Right ventricle myocardium inferior (tissue), 1 donor: Measurements from ENCODE around the gene SLCO3A1. TPM values are rescaled to one million over a fixed set of nuclear protein-coding genes. Genes with fewer than 3 reads are reported as not detected.
A peak's percentile ranks its signal among the peaks of the same experiment; 100 is the strongest.

Experiments used
- ATAC-seq: fragments of 200-7000 bp; cut with Tn5 transposase; one replicate; pipeline ENCODE4 v1.9.1; 2020; ENCODE audit warnings: mild to moderate bottlenecking, moderate library complexity
- DNase-seq: peaks from one replicate; pipeline ENCODE4 v3.0.0; 2021; ENCODE audit errors: missing footprints
- intact Hi-C: fragments of 100-400 bp; cut with DNase I; formaldehyde crosslinking; loops from one replicate; pipeline ENCODE4 v1.11.0; 2022
- total RNA-seq: library from RNA; stranded (reverse); fragmentation: NEBNext Ultra II Directional; extraction: Animal tissue kit (Norgen Biotek cat#: 25700); gene quantifications from one replicate; pipeline ENCODE4 v1.2.1, GENCODE V29; 2021
- donor health status: DM: no; HTN: yes; CAD: no; lungs with severe emphysema.

Gene SLCO3A1
- total RNA-seq, 1 donor from 2014 or later, result 45.9 TPM

- intact Hi-C loops, result loop anchor here (2.0 kb wide), 1 partner anchor 19 kb away; no protein-coding TSS in a partner anchor
- ATAC-seq (peak; percentile 32), DNase-seq (no peak)
Measured at GRCh38 chr15:92029767-92030166, 176.3 kb downstream of the SLCO3A1 start.

GRCh38 chr15:92033314-92033713, 179.8 kb downstream of the SLCO3A1 start:
- intact Hi-C loops, result no loop called here
- no peak for ATAC-seq
- no peak for DNase-seq

- DNase-seq, result no peak
- peak; percentile 34 for ATAC-seq
- intact Hi-C loops, result no loop called here
Measured at GRCh38 chr15:92033723-92034122, 180.2 kb downstream of the SLCO3A1 start.

GRCh38 chr15:92034227-92034626, 180.7 kb downstream of the SLCO3A1 start:
- intact Hi-C loops, result no loop called here
- no peak for ATAC-seq
- no peak for DNase-seq

GRCh38 chr15:92035551-92035950, 182.0 kb downstream of the SLCO3A1 start:
- DNase-seq (no peak), ATAC-seq (no peak)
- intact Hi-C loops, result no loop called here

GRCh38 chr15:92035961-92036360, 182.5 kb downstream of the SLCO3A1 start:
- intact Hi-C loops, result no loop called here
- ATAC-seq (no peak), DNase-seq (no peak)

- ATAC-seq (no peak), DNase-seq (no peak)
- intact Hi-C loops, result no loop called here
Measured at GRCh38 chr15:92037491-92037890, 184.0 kb downstream of the SLCO3A1 start.

GRCh38 chr15:92040350-92040749, 186.8 kb downstream of the SLCO3A1 start:
- no peak for DNase-seq
- intact Hi-C loops, result no loop called here
- no peak for ATAC-seq

- DNase-seq (no peak), ATAC-seq (no peak)
- intact Hi-C loops, result no loop called here
Measured at GRCh38 chr15:92041371-92041770, 187.9 kb downstream of the SLCO3A1 start.

GRCh38 chr15:92043283-92043682, 189.8 kb downstream of the SLCO3A1 start:
- DNase-seq (no peak), ATAC-seq (no peak)
- intact Hi-C loops, result no loop called here

GRCh38 chr15:92044203-92044909, 190.8 kb downstream of the SLCO3A1 start:
- ATAC-seq (no peak), DNase-seq (no peak)
- intact Hi-C loops, result no loop called here

- ATAC-seq, result no peak
- intact Hi-C loops, result loop anchor here (2.0 kb wide), 1 partner anchor 19 kb away; no protein-coding TSS in a partner anchor
- DNase-seq, result no peak
Measured at GRCh38 chr15:92047900-92048299, 194.4 kb downstream of the SLCO3A1 start.

- ATAC-seq (no peak), DNase-seq (no peak)
Measured at GRCh38 chr15:92048739-92049138, 195.2 kb downstream of the SLCO3A1 start.

GRCh38 chr15:92049290-92049989, 195.9 kb downstream of the SLCO3A1 start:
- DNase-seq (no peak), ATAC-seq (no peak)
- intact Hi-C loops, result loop anchor here (2.0 kb wide), 1 partner anchor 21 kb away; no protein-coding TSS in a partner anchor

More at GRCh38 chr15:92048739-92049138, 195.2 kb downstream of the SLCO3A1 start:
- intact Hi-C loops, result loop anchor here (2.0 kb wide), 1 partner anchor 20 kb away; no protein-coding TSS in a partner anchor

- DNase-seq (no peak), ATAC-seq (no peak)
- intact Hi-C loops, result no loop called here
Measured at GRCh38 chr15:92050220-92050898, 196.9 kb downstream of the SLCO3A1 start.

- DNase-seq (no peak), ATAC-seq (no peak)
- intact Hi-C loops, result no loop called here
Measured at GRCh38 chr15:92051716-92052115, 198.2 kb downstream of the SLCO3A1 start.

GRCh38 chr15:92053753-92054316, 200.3 kb downstream of the SLCO3A1 start:
- ATAC-seq, result no peak
- intact Hi-C loops, result no loop called here

GRCh38 chr15:92056875-92057274, 203.4 kb downstream of the SLCO3A1 start:
- intact Hi-C loops, result loop anchor here (5.0 kb wide), 1 partner anchor 40 kb away; no protein-coding TSS in a partner anchor
- DNase-seq, result no peak
- peak; percentile 25 for ATAC-seq

More at GRCh38 chr15:92053753-92054316, 200.3 kb downstream of the SLCO3A1 start:
- DNase-seq, result no peak
